ENCODE measurements around the gene MBNL1.

DNA sequence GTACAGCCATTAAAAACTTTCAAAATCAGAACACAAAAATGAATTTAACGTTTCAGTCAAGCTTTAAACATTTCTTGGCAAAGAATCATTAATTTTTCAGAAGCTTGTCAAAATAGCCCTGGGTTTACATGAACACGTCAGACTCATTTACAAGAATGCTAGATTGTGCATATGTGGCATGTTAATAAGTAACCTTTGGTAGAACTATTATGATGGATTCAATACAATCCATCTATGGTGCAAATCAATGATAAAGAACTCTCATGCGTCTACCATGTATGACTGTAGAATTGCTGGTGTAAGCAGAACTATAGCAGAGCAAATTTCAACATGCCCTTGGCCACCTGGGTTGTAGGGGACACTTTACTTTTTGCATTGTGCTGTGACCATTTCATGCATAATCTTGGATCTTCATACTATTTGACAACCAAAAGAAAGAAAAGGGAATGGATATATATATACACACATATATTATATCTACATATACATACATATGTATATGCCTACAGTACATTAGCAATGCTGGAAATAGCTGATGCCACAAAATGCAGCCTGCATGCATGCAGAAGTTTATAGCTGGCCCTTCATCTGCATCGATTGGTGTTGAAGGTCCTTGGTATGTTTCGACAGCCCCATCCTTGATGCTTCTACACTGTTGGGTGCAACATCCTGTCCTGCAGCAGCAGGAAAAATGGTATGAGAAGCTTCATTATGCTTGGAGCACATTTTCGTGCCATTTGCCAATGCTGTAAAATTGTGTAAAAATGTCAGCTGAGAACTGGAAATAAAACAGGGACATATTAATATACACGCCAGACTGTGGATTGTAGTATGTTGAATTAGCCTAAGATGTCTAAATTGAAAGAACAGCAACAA is 189.0 kb downstream of the MBNL1 start:
- TF ChIP-seq POLR2A (IDR thresholded peaks at IDR 0.05) (no peak), EP300 (IDR thresholded peaks at IDR 0.05) (no peak)
- TF ChIP-seq, protein P1, sequence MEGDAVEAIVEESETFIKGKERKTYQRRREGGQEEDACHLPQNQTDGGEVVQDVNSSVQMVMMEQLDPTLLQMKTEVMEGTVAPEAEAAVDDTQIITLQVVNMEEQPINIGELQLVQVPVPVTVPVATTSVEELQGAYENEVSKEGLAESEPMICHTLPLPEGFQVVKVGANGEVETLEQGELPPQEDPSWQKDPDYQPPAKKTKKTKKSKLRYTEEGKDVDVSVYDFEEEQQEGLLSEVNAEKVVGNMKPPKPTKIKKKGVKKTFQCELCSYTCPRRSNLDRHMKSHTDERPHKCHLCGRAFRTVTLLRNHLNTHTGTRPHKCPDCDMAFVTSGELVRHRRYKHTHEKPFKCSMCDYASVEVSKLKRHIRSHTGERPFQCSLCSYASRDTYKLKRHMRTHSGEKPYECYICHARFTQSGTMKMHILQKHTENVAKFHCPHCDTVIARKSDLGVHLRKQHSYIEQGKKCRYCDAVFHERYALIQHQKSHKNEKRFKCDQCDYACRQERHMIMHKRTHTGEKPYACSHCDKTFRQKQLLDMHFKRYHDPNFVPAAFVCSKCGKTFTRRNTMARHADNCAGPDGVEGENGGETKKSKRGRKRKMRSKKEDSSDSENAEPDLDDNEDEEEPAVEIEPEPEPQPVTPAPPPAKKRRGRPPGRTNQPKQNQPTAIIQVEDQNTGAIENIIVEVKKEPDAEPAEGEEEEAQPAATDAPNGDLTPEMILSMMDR (IDR thresholded peaks at IDR 0.05) = no peak
